OCI-LY7 (cell line): ENCODE results near the gene ZNF827. TPM values are rescaled to one million over a fixed set of nuclear protein-coding genes. Genes with fewer than 3 reads are reported as not detected.

Experiments used
- BruUV-seq: library from RNA; stranded (reverse); fragments of 400-500 nt; replicated peaks from 2 replicates; lab custom pipeline; 2021; lab: Mats Ljungman, UMichigan
- CTCF ChIA-PET: fragments of 300-600 bp; sonication (Branson Sonifier 250); formaldehyde crosslinking; loops from one replicate; lab custom pipeline; 2022; ENCODE audit warnings: antibody characterized with exemption; ENCODE audit not compliant: unreplicated experiment; lab: Charles Lee
- POLR2A ChIA-PET: fragments of 300-600 bp; sonication (Branson Sonifier 250); formaldehyde crosslinking; loops from one replicate; lab custom pipeline; 2022; ENCODE audit warnings: antibody characterized with exemption; lab: Charles Lee
- DNase-seq: peaks from one replicate; pipeline ENCODE4 v3.0.0-alpha.2; 2015; ENCODE audit warnings: low spot score
- H2AFZ ChIP-seq: fragments of 200-600 bp; sonication (generic), shearing (Covaris generic); 2 replicates; pipeline ENCODE4 v1.6.1; 2014; ENCODE audit warnings: mild to moderate bottlenecking, antibody characterized with exemption, low read length, moderate library complexity
- H3K27ac ChIP-seq: fragments of 200-600 bp; sonication (generic); 2 replicates; pipeline ENCODE4 v1.5.1; 2014; ENCODE audit warnings: mixed run types, low read depth, mild to moderate bottlenecking, moderate library complexity, low read length, inconsistent platforms; ENCODE audit not compliant: poor library complexity, severe bottlenecking
- H3K36me3 ChIP-seq: fragments of 200-600 bp; sonication (generic); 2 replicates; pipeline ENCODE4 v1.6.1; 2014; ENCODE audit warnings: mild to moderate bottlenecking, antibody characterized with exemption, low read length, moderate library complexity, mixed read lengths; ENCODE audit not compliant: insufficient read depth
- H3K4me1 ChIP-seq: fragments of 200-600 bp; sonication (generic); 2 replicates; pipeline ENCODE4 v1.5.1; 2014; ENCODE audit warnings: mild to moderate bottlenecking, low read length; ENCODE audit not compliant: insufficient read depth, poor library complexity, severe bottlenecking
- H3K4me2 ChIP-seq: fragments of 200-600 bp; sonication (generic); 2 replicates; pipeline ENCODE4 v1.6.1; 2014; ENCODE audit warnings: mild to moderate bottlenecking, low read length
- H3K4me3 ChIP-seq: fragments of 200-600 bp; sonication (generic); 2 replicates; pipeline ENCODE4 v1.5.1; 2014; ENCODE audit warnings: mild to moderate bottlenecking, low read depth, low read length; ENCODE audit not compliant: poor library complexity, severe bottlenecking
- H3K79me2 ChIP-seq: fragments of 200-600 bp; sonication (generic); 2 replicates; pipeline ENCODE4 v1.6.1; 2016; ENCODE audit warnings: low read depth, mild to moderate bottlenecking, low read length, moderate library complexity, mixed read lengths; ENCODE audit not compliant: insufficient read depth
- H3K9me2 ChIP-seq: fragments of 200-600 bp; sonication (generic); 2 replicates; pipeline ENCODE4 v1.6.1; 2016; ENCODE audit warnings: mild to moderate bottlenecking, low read length, mixed read lengths; ENCODE audit not compliant: insufficient read depth
- H3K9me3 ChIP-seq: fragments of 200-600 bp; sonication (generic); 2 replicates; pipeline ENCODE4 v1.6.1; 2014; ENCODE audit warnings: mild to moderate bottlenecking, mixed run types, low read length, mixed read lengths
- H4K20me1 ChIP-seq: fragments of 200-600 bp; sonication (generic); 2 replicates; pipeline ENCODE4 v1.6.1; 2014; ENCODE audit warnings: mild to moderate bottlenecking, antibody characterized with exemption, low read length, moderate library complexity, mixed read lengths; ENCODE audit not compliant: insufficient read depth
- CTCF ChIP-seq: fragments of 200-600 bp; sonication (generic); conservative IDR thresholded peaks from 2 replicates; pipeline ENCODE4 v1.5.1; 2014; ENCODE audit warnings: mild to moderate bottlenecking, antibody characterized with exemption, low read length, moderate library complexity, mixed read lengths
- EZH2phosphoT487 ChIP-seq: fragments of 200-600 bp; sonication (generic); IDR thresholded peaks from 2 replicates; pipeline ENCODE4 v1.6.1; 2018; ENCODE audit warnings: low read depth, borderline replicate concordance, mild to moderate bottlenecking, mixed run types, antibody characterized with exemption, low read length, moderate library complexity, mixed read lengths
- intact Hi-C: fragments of 100-400 bp; cut with micrococcal nuclease; formaldehyde crosslinking; loops from one replicate; pipeline ENCODE4 v1.10.0; 2022; ENCODE audit not compliant: unreplicated experiment
- total RNA-seq, 2 experiments: library from RNA; depleted of rRNA in 1 of 2; stranded (reverse); fragments of >200 nt in 1 of 2; shearing (Covaris generic) in 1 of 2; gene quantifications; 2 replicates each; pipeline ENCODE4 v1.2.3, GENCODE V29; 2014 to 2022

Gene ZNF827
- total RNA-seq, 2 experiments from 2014 or later, result 15.1 to 42.9 TPM

GRCh38 chr4:145920205-145920604 is 18.4 kb downstream of the ZNF827 start:
- TF ChIP-seq CTCF, result no peak
- TF ChIP-seq EZH2phosphoT487, result no peak
- intact Hi-C loops, result no loop called here
- POLR2A ChIA-PET, result interaction anchor here (0.5 to 2.3 kb wide), 5 partner anchors 10 to 839 kb away, joined by 3 to 14 read pairs (median 5); no protein-coding TSS in a partner anchor

GRCh38 chr4:145912376-145912775 is 26.2 kb downstream of the ZNF827 start:
- H3K4me3 ChIP-seq, result no peak overlapping the region
- no peak overlapping the region for H3K27ac ChIP-seq
- H3K4me1 ChIP-seq, result peaks cover 4% of the 10 kb centered on the region
- no peak overlapping the region for H3K4me2 ChIP-seq
- CTCF ChIA-PET, result no interaction called here
- peaks cover 96% of the 10 kb centered on the region for H3K79me2 ChIP-seq
- H3K9me3 ChIP-seq, result no peaks in the 10 kb centered on the region
- peaks cover 23% of the 10 kb centered on the region for H3K36me3 ChIP-seq
- peaks cover 12% of the 10 kb centered on the region; the same call in 1 of the 2 replicates for H4K20me1 ChIP-seq
- TF ChIP-seq CTCF, result no peak
- no peak for TF ChIP-seq EZH2phosphoT487
- intact Hi-C loops, result no loop called here
- H2AFZ ChIP-seq, result no peak overlapping the region
- POLR2A ChIA-PET, result interaction anchor here (0.6 to 1.6 kb wide), 9 partner anchors 9 to 1916 kb away, joined by 3 to 5 read pairs (median 3); partner anchors contain the start of gene ZNF827
- DNase-seq, result no peak
- BruUV-seq, result no TSS peak
- no peaks in the 10 kb centered on the region for H3K9me2 ChIP-seq

More at GRCh38 chr4:145920205-145920604, 18.4 kb downstream of the ZNF827 start:
- Histone ChIP-seq H3K27ac (no peak overlapping the region), H3K4me2 (no peak overlapping the region), H3K9me3 (peaks cover 9% of the 10 kb centered on the region; the same call in 1 of the 2 replicates), H2AFZ (no peak overlapping the region), H3K4me1 (no peaks in the 10 kb centered on the region), H3K36me3 (peaks cover 66% of the 10 kb centered on the region), H3K9me2 (no peaks in the 10 kb centered on the region), H4K20me1 (peaks cover 13% of the 10 kb centered on the region; the same call in 1 of the 2 replicates), H3K79me2 (peaks cover 98% of the 10 kb centered on the region), H3K4me3 (no peak overlapping the region)
- CTCF ChIA-PET, result interaction anchor here (1.5 kb wide), 1 partner anchor 11 kb away, joined by 4 read pairs; no protein-coding TSS in a partner anchor
- no peak for DNase-seq
- no TSS peak for BruUV-seq

GRCh38 chr4:145909773-145910172 is 28.9 kb downstream of the ZNF827 start:
- Histone ChIP-seq H4K20me1 (peaks cover 13% of the 10 kb centered on the region; the same call in 1 of the 2 replicates), H3K27ac (no peak overlapping the region), H3K4me1 (peaks cover 4% of the 10 kb centered on the region), H3K4me2 (no peak overlapping the region), H2AFZ (no peak overlapping the region), H3K9me3 (no peaks in the 10 kb centered on the region), H3K4me3 (no peak overlapping the region), H3K9me2 (no peaks in the 10 kb centered on the region), H3K36me3 (peaks cover 11% of the 10 kb centered on the region; the same call in 1 of the 2 replicates), H3K79me2 (peaks cover 99% of the 10 kb centered on the region)
- DNase-seq, result no peak
- intact Hi-C loops, result no loop called here
- ChIA-PET POLR2A (no interaction called here), CTCF (no interaction called here)
- TF ChIP-seq EZH2phosphoT487 (no peak), CTCF (no peak)
- no TSS peak for BruUV-seq
